Mesodermal cell (in vitro differentiated cells): ENCODE data around the gene AKAP5.
"Not testable (repeated sequence)": the region's sequence is repeated elsewhere in the genome, so short reads cannot be mapped to it uniquely, and the experiment has no call there.

Source experiments
- H3K27ac ChIP-seq: 2 replicates; pipeline ENCODE4 v1.7.0; 2013; ENCODE audit warnings: mild to moderate bottlenecking, low read depth, low read length, moderate library complexity; ENCODE audit not compliant: severe bottlenecking
- H3K36me3 ChIP-seq: 2 replicates; pipeline ENCODE4 v1.7.1; 2013; ENCODE audit warnings: mild to moderate bottlenecking, low read length, moderate library complexity; ENCODE audit not compliant: control insufficient read depth, insufficient read depth
- H3K4me1 ChIP-seq: one replicate; pipeline ENCODE4 v1.7.1; 2013; ENCODE audit warnings: mild to moderate bottlenecking, low read length; ENCODE audit not compliant: insufficient read depth, control insufficient read depth, poor library complexity, severe bottlenecking
- H3K4me3 ChIP-seq: 2 replicates; pipeline ENCODE4 v1.7.0; 2013; ENCODE audit warnings: low read length, control low read depth, mild to moderate bottlenecking; ENCODE audit not compliant: insufficient read depth, poor library complexity, severe bottlenecking; ENCODE audit errors: extremely low read depth
- H3K9me3 ChIP-seq: 2 replicates; pipeline ENCODE4 v1.7.1; 2013; ENCODE audit warnings: mild to moderate bottlenecking, low read length, moderate library complexity; ENCODE audit not compliant: control insufficient read depth
- WGBS, 2 experiments: methylation state at CpG; one replicate each; pipeline ENCODE4 v1.1.5; 2013; ENCODE audit warnings: missing lambda C conversion rate in 2 of 2; ENCODE audit not compliant: insufficient coverage in 2 of 2; 5-methylcytosine and 5-hydroxymethylcytosine counted together

The AKAP5 gene

DNA sequence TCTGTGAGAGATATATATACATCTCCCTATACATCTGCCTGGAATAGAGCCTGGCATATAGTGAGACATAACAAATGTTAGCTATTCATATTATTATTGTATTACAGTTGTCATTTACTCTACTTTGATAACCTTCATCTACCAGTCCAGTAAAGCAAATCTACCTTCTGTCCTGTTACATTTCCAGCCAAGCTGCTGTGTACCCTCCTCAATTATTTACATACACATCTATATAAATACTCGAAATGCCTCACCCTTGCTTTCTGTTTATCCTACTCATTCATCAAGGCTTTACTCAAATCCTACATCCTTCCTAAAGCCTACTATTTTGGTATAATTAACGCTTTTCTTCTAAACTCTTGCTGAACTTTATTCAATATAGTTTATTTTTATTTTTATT is 48.0 kb downstream of the AKAP5 start:
- Histone ChIP-seq H3K4me3 (no peak overlapping the region), H3K36me3 (peaks cover 10% of the 10 kb centered on the region), H3K27ac (no peak overlapping the region), H3K9me3 (no peaks in the 10 kb centered on the region), H3K4me1 (peaks cover 11% of the 10 kb centered on the region)
- 90 to 100% methylated on average over 1 of the region's 2 CpGs for WGBS, 2 experiments

DNA sequence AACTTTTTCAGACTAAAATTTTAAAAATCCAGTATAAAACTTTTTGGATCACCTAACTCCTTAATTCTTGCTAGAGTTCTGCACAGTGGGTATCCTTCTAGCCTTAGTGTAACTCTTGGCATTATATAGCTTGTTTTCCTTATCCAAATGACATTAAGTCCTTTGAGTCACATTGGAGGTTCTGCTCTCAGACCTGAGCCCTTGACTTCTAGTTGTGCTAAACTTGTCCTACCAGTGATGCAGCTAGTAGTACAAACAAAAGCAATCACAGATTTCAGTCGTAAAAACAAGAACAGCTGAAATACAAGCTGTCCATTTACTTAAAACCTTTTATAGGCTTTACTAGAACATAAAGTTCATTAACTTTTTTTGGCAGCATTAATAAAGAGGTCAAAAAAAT is 49.8 kb downstream of the AKAP5 start:
- no CpG with 5 or more reads among the region's 1 CpG for WGBS, 2 experiments
- Histone ChIP-seq H3K27ac (no peak overlapping the region), H3K9me3 (no peaks in the 10 kb centered on the region), H3K4me1 (peaks cover 4% of the 10 kb centered on the region), H3K4me3 (no peak overlapping the region), H3K36me3 (peaks cover 10% of the 10 kb centered on the region)

DNA sequence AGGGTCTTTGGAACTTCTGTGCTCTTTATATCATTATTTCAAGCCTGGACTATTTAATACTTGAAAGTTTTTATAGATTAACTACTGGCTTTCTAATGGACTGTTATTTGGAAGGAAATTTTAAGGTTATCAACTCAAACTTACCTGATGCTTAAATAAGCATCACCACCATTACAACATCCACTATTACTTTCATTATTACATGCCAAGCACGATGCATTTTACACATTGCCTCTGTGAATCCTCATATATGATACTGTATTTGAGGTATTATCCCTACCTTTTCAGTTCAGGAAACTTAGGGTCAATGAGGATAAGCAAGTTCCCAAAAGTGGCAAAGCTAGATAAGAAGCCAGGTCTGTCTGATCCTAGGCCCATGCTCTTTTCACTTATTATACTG is 51.7 kb downstream of the AKAP5 start:
- Histone ChIP-seq H3K36me3 (peaks cover 13% of the 10 kb centered on the region), H3K9me3 (no peaks in the 10 kb centered on the region), H3K27ac (no peak overlapping the region), H3K4me1 (no peaks in the 10 kb centered on the region), H3K4me3 (no peak overlapping the region)
- no CpG with 5 or more reads among the region's 1 CpG for WGBS, 2 experiments

DNA sequence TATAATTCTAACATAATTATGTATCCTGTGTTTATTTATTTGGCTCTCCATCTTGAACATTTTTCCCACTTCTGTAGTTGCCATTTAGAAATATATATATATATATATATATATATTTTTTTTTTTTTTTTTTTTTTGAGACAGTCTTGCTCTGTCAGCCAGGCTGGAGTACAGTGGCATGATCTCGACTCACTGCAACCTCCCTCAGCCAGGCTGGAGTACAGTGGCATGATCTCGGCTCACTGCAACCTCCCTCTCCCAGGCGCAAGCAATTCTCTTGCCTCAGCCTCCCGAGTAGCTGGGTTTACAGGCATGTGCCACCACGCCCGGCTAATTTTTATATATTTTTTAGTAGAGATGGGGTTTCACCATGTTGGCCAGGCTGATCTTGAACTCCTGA is 52.4 kb downstream of the AKAP5 start:
- H3K36me3 ChIP-seq: peaks cover 20% of the 10 kb centered on the region
- 95 to 100% methylated on average over 2 to 6 of the region's 6 CpGs for WGBS, 2 experiments
- H3K9me3 ChIP-seq, H3K27ac ChIP-seq, H3K4me3 ChIP-seq, H3K4me1 ChIP-seq: not testable (repeated sequence)

DNA sequence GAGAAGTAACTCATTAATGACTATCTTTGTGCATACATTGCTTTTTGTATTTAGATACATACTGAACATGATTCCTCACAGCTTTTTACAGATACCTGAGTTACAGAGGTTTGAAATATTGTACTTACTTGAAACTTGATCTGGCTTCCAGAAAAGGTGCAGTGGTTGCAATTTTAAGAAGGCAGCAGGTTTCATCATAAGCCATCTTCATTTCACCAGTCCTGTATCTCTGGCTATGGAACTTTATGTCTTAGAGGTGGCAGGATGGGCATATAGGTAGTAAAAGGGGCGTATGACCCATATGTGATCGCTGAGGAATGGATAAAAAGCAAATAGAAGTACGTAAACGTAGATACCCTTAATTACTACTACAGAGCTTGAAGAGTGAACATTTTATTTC is 52.9 kb downstream of the AKAP5 start:
- no peak overlapping the region for H3K27ac ChIP-seq
- peaks cover 26% of the 10 kb centered on the region for H3K36me3 ChIP-seq
- 93% methylated on average over 3 of the region's 4 CpGs; no CpG with 5 or more reads in 1 of the 2 experiments for WGBS, 2 experiments
- no peaks in the 10 kb centered on the region for H3K4me1 ChIP-seq
- H3K4me3 ChIP-seq: no peak overlapping the region
- no peaks in the 10 kb centered on the region for H3K9me3 ChIP-seq

DNA sequence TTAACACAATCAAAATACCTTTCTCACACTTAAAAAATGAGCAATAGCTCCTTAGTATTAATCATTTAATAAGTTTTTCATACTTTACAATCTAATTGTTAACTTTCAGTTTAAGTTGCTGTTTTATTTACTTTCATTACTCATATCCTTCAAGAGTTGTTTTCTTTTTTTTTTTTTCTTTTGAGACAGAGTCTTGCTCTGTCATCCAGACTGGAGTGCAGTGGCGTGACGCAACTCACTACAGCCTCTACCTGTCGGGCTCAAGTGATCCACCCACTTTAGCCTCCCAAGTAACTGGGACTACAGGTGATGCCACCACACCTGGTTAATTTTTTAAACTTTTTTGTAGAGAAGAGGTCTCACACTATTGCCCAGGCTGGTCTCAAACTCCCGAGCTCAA is 55.4 kb downstream of the AKAP5 start:
- 80 to 98% methylated on average over 1 to 4 of the region's 4 CpGs for WGBS, 2 experiments
- no peak overlapping the region for H3K4me3 ChIP-seq
- peaks cover 29% of the 10 kb centered on the region for H3K36me3 ChIP-seq
- no peaks in the 10 kb centered on the region for H3K9me3 ChIP-seq
- no peaks in the 10 kb centered on the region for H3K4me1 ChIP-seq
- no peak overlapping the region for H3K27ac ChIP-seq

DNA sequence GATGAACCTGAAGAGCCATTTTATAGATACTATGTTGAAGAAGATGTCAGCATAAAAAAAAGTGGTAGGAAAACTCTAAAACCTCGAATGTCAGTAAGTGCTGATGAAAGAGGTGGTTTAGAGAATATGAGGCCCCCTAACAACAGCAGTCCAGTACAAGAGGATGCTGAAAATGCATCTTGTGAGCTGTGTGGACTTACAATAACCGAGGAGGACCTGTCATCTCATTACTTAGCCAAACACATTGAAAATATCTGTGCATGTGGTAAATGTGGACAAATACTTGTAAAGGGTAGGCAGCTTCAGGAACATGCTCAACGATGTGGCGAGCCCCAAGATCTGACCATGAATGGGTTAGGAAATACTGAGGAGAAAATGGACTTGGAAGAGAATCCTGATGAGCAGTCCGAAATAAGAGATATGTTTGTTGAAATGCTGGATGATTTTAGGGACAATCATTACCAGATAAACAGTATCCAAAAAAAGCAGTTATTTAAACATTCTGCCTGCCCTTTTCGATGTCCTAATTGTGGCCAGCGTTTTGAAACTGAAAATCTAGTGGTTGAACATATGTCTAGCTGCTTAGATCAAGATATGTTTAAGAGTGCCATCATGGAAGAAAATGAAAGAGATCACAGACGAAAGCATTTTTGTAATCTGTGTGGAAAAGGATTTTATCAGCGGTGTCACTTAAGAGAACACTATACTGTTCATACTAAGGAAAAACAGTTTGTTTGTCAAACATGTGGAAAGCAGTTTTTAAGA is 57.5 kb downstream of the AKAP5 start:
- Histone ChIP-seq H3K4me1 (no peaks in the 10 kb centered on the region), H3K9me3 (no peaks in the 10 kb centered on the region), H3K36me3 (peaks cover 42% of the 10 kb centered on the region), H3K27ac (no peak overlapping the region), H3K4me3 (no peak overlapping the region)
- 94 to 98% methylated on average over 5 to 6 of the region's 9 CpGs for WGBS, 2 experiments
